Cardiac septum (tissue), 1 donor: ENCODE measurements around the gene ATP8A2. TPM values are rescaled to one million over a fixed set of nuclear protein-coding genes. Genes with fewer than 3 reads are reported as not detected.
"Not testable (repeated sequence)": the region's sequence is repeated elsewhere in the genome, so short reads cannot be mapped to it uniquely, and the experiment has no call there.

Source experiments
- DNase-seq: peaks from one replicate; pipeline ENCODE4 v3.0.0-alpha.2; 2020; ENCODE audit warnings: low spot score
- intact Hi-C: fragments of 100-400 bp; cut with DNase I; formaldehyde crosslinking; loops from one replicate; pipeline ENCODE4 v1.14.0; 2022
- total RNA-seq: library from RNA; stranded (reverse); fragmentation: NEBNext Ultra II Directional; extraction: Animal tissue kit (Norgen Biotek cat#: 25700); gene quantifications from one replicate; pipeline ENCODE4 v1.2.1, GENCODE V29; 2021
- donor health status: DM: no; HTN: no; CAD: no.

The ATP8A2 gene
- total RNA-seq, 1 donor from 2014 or later = 0.08 TPM

- intact Hi-C loops = no loop called here
- no peak for DNase-seq
Observed at GRCh38 chr13:25948910-25949309, 577.1 kb downstream of the ATP8A2 start.

- intact Hi-C loops = no loop called here
- DNase-seq = no peak
Observed at GRCh38 chr13:25951831-25952230, 580.1 kb downstream of the ATP8A2 start.

- intact Hi-C loops, DNase-seq: not testable (repeated sequence)
Observed at GRCh38 chr13:25954080-25954479, 582.3 kb downstream of the ATP8A2 start.

GRCh38 chr13:25954943-25955342 is 583.2 kb downstream of the ATP8A2 start:
- DNase-seq, intact Hi-C loops: not testable (repeated sequence)

- no peak for DNase-seq
- intact Hi-C loops = no loop called here
Observed at GRCh38 chr13:25958986-25959385, 587.2 kb downstream of the ATP8A2 start.

GRCh38 chr13:25961294-25961693 is 589.5 kb downstream of the ATP8A2 start:
- intact Hi-C loops = no loop called here
- DNase-seq = no peak

- intact Hi-C loops = no loop called here
- no peak for DNase-seq
Observed at GRCh38 chr13:25963674-25964073, 591.9 kb downstream of the ATP8A2 start.

- intact Hi-C loops = no loop called here
Observed at GRCh38 chr13:25965596-25965995, 593.8 kb downstream of the ATP8A2 start.

GRCh38 chr13:25966086-25966485 is 594.3 kb downstream of the ATP8A2 start:
- no peak for DNase-seq
- intact Hi-C loops = no loop called here

More at GRCh38 chr13:25965596-25965995, 593.8 kb downstream of the ATP8A2 start:
- no peak for DNase-seq

- intact Hi-C loops = no loop called here
- no peak for DNase-seq
Observed at GRCh38 chr13:25967144-25967543, 595.4 kb downstream of the ATP8A2 start.

GRCh38 chr13:25971047-25971446 is 599.3 kb downstream of the ATP8A2 start:
- no peak for DNase-seq
- intact Hi-C loops = no loop called here

- intact Hi-C loops = no loop called here
- no peak for DNase-seq
Observed at GRCh38 chr13:25971459-25972145, 599.8 kb downstream of the ATP8A2 start.

- DNase-seq = no peak
- intact Hi-C loops = no loop called here
Observed at GRCh38 chr13:25973085-25973484, 601.3 kb downstream of the ATP8A2 start.

GRCh38 chr13:25973576-25973975 is 601.8 kb downstream of the ATP8A2 start:
- intact Hi-C loops = no loop called here
- DNase-seq = no peak

GRCh38 chr13:25977216-25977615 is 605.4 kb downstream of the ATP8A2 start:
- intact Hi-C loops = no loop called here
- DNase-seq = no peak

- no peak for DNase-seq
Observed at GRCh38 chr13:25977671-25978070, 605.9 kb downstream of the ATP8A2 start.

GRCh38 chr13:25978961-25979360 is 607.2 kb downstream of the ATP8A2 start:
- DNase-seq = no peak
- intact Hi-C loops = no loop called here

More at GRCh38 chr13:25977671-25978070, 605.9 kb downstream of the ATP8A2 start:
- intact Hi-C loops = no loop called here

GRCh38 chr13:25979371-25979770 is 607.6 kb downstream of the ATP8A2 start:
- intact Hi-C loops = no loop called here
- DNase-seq = no peak

GRCh38 chr13:25980255-25980654 is 608.5 kb downstream of the ATP8A2 start:
- intact Hi-C loops = no loop called here
- DNase-seq = no peak

- intact Hi-C loops = no loop called here
- no peak for DNase-seq
Observed at GRCh38 chr13:25981060-25981459, 609.3 kb downstream of the ATP8A2 start.

- intact Hi-C loops = no loop called here
- no peak for DNase-seq
Observed at GRCh38 chr13:25982907-25983306, 611.1 kb downstream of the ATP8A2 start.

- DNase-seq = no peak
- intact Hi-C loops = no loop called here
Observed at GRCh38 chr13:25987987-25988386, 616.2 kb downstream of the ATP8A2 start.
